ENCODE data around the gene LXN. TPM values are rescaled to one million over a fixed set of nuclear protein-coding genes. Genes with fewer than 3 reads are reported as not detected.

Gene LXN
- total RNA-seq, 1 donor from 2014 or later, result 70.6 TPM

DNA sequence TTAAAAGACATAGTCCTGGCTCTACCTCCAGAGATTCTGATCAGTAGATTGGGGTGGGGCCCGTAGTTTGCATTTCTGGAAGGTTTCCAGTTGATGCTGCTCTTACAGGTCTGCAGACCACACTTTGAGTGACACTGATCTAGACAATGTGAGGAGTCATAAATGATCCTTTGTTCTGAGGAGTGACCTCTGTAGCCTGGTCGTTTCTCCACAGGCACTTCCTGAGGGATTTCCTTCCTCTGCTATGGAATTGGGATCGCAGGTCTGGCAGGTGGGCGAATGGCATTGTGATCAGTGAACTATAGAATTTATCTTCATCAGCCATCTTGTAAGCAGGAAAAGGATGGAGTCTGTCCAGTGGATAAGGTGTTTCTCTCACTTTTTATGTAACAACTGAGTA, 22.7 kb downstream of the LXN start:
- Mint-ChIP-seq H3K4me3 (ENCODE audit: unreplicated experiment) (peak overlapping the region; percentile 70), H3K27me3 (ENCODE audit: unreplicated experiment) (peaks cover under 1% of the 10 kb centered on the region), H3K4me1 (ENCODE audit: unreplicated experiment) (peaks cover 53% of the 10 kb centered on the region), H3K36me3 (ENCODE audit: low read depth, unreplicated experiment) (peaks cover 14% of the 10 kb centered on the region), H3K9me3 (ENCODE audit: unreplicated experiment) (no peaks in the 10 kb centered on the region), H3K27ac (ENCODE audit: unreplicated experiment) (peak overlapping the region; percentile 99)
- TF ChIP-seq, protein P1, sequence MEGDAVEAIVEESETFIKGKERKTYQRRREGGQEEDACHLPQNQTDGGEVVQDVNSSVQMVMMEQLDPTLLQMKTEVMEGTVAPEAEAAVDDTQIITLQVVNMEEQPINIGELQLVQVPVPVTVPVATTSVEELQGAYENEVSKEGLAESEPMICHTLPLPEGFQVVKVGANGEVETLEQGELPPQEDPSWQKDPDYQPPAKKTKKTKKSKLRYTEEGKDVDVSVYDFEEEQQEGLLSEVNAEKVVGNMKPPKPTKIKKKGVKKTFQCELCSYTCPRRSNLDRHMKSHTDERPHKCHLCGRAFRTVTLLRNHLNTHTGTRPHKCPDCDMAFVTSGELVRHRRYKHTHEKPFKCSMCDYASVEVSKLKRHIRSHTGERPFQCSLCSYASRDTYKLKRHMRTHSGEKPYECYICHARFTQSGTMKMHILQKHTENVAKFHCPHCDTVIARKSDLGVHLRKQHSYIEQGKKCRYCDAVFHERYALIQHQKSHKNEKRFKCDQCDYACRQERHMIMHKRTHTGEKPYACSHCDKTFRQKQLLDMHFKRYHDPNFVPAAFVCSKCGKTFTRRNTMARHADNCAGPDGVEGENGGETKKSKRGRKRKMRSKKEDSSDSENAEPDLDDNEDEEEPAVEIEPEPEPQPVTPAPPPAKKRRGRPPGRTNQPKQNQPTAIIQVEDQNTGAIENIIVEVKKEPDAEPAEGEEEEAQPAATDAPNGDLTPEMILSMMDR (IDR thresholded peaks at IDR 0.05; ENCODE audit: unreplicated experiment), result no peak
- peak; percentile 53 for DNase-seq (ENCODE audit: low spot score)

DNA sequence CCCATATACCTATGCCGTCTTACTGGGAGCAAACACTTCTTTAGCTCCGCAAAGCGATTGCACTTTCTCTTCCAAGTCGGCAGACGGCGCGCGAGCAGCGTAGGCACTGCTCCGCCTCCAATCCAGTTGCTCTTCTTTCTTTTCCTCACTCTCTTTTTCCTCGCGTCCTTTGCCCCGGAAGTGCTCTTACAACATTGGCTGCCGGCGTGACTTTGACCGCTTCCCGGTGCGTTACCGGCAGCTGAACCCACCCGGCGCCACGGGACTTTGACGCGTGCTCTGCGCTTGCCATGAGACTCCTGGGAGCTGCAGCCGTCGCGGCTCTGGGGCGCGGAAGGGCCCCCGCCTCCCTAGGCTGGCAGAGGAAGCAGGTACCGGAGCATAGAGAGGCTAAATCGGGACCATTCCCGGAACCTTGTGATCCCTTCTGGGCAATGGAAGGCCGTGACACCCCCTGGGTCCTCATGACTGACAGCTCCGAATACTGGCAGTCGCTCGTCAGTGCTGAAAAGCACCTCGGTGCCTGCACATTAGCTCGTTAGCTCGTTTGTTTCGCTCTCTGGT, 28.0 kb downstream of the LXN start, which contains the start of gene GFM1:
Gene GFM1, plus strand, starts transcription at position 183 of the 564 bp plus-strand sequence. Its CDS starts 108 bp downstream, at position 291.
- TF ChIP-seq, protein P1 (IDR thresholded peaks at IDR 0.05; ENCODE audit: unreplicated experiment), result peak; percentile 26
- H3K4me1 Mint-ChIP-seq (ENCODE audit: unreplicated experiment), result peaks cover 25% of the 10 kb centered on the region
- H3K27ac Mint-ChIP-seq (ENCODE audit: unreplicated experiment), result peak within 1 kb of the TSS; percentile 90
- H3K27me3 Mint-ChIP-seq (ENCODE audit: unreplicated experiment), result peaks cover 3% of the 10 kb centered on the region
- no peaks in the 10 kb centered on the region for H3K9me3 Mint-ChIP-seq (ENCODE audit: unreplicated experiment)
- peak within 1 kb of the TSS; percentile 97 for H3K4me3 Mint-ChIP-seq (ENCODE audit: unreplicated experiment)
- DNase-seq (ENCODE audit: low spot score), result peak; percentile 83
- H3K36me3 Mint-ChIP-seq (ENCODE audit: low read depth, unreplicated experiment), result peaks cover 3% of the 10 kb centered on the region

DNA sequence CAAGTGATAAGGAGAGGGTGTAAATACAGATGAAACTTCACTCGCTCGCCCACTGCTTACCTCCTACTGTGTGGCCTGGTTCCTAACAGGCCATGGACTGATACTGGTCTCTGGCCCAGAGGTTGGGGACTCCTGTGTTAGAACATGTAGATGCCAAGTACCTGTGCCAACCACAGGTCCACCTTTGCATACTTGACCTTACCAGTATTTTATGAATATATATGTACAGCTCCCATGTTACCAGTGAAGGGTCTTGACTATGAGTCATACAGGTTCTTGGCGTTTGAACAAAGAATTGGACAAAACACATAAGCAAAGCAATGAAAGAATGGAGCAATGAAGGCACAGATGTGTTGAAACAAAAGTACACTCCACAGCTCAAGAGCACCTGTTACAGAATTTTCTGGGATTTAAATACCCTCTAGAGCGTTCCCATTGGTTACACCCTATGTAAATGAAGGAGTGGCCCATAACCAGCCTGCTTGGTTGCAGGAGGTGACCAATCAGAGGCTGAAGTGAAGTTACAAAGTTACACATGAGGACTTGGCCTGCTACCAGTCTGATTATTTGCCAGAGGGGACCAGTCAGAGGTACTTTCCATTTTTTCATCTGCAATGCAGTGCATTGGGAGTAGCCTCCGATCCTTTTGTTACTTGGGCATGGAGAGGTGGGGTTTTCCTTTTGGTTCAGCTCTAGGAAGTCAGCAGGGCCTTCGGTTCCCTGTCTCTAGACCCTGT, 29.8 kb downstream of the LXN start:
- DNase-seq (ENCODE audit: low spot score), result no peak
- Mint-ChIP-seq H3K4me3 (ENCODE audit: unreplicated experiment) (no peak overlapping the region), H3K36me3 (ENCODE audit: low read depth, unreplicated experiment) (peaks cover 3% of the 10 kb centered on the region), H3K27me3 (ENCODE audit: unreplicated experiment) (peaks cover 3% of the 10 kb centered on the region), H3K27ac (ENCODE audit: unreplicated experiment) (no peak overlapping the region), H3K9me3 (ENCODE audit: unreplicated experiment) (no peaks in the 10 kb centered on the region), H3K4me1 (ENCODE audit: unreplicated experiment) (peaks cover 13% of the 10 kb centered on the region)
- TF ChIP-seq, protein P1 (IDR thresholded peaks at IDR 0.05; ENCODE audit: unreplicated experiment), result no peak

DNA sequence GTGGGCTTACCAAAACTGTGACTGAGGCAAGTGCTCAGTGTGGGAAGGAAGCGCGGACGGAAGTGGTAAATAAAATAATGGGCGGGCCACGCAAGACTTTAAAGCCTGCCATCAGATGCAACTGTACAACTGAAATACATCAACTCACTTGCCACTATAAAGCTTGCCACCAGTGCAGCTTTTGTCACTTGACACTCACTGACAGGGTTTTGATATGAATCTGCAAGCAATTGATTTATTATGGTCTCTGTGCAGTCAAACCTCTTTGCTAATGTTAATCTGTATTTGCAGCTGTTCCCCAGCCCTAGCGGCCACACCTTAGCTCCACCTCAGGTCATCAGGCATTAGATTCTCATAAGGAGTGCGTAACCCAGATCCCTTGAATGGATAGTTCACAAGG, 30.4 kb downstream of the LXN start:
- H3K4me3 Mint-ChIP-seq (ENCODE audit: unreplicated experiment), result no peak overlapping the region
- H3K36me3 Mint-ChIP-seq (ENCODE audit: low read depth, unreplicated experiment), result peaks cover 3% of the 10 kb centered on the region
- H3K9me3 Mint-ChIP-seq (ENCODE audit: unreplicated experiment), result no peaks in the 10 kb centered on the region
- no peak overlapping the region for H3K27ac Mint-ChIP-seq (ENCODE audit: unreplicated experiment)
- H3K4me1 Mint-ChIP-seq (ENCODE audit: unreplicated experiment), result peaks cover 12% of the 10 kb centered on the region
- TF ChIP-seq, protein P1 (IDR thresholded peaks at IDR 0.05; ENCODE audit: unreplicated experiment), result no peak
- H3K27me3 Mint-ChIP-seq (ENCODE audit: unreplicated experiment), result peaks cover 3% of the 10 kb centered on the region
- no peak for DNase-seq (ENCODE audit: low spot score)

DNA sequence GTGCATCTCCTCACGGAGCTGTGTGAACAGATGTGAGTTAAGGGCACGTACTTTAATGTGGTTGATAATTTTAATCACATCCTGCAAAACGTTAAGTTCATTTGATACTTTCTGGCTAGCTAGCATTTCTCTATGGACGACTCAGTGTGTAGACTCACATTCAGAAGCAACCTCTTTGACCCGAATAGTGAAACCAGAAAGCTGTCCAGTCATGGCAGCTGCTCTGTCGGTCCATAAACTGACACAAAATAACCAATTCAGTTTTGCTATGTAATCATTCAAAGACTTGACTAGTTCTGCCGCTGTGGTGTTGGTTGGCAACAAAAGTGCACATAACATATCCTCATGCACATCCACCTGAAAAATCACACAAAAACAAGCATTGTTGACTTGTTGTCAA, 31.8 kb downstream of the LXN start:
- H3K27me3 Mint-ChIP-seq (ENCODE audit: unreplicated experiment), result peaks cover 3% of the 10 kb centered on the region
- peaks cover 3% of the 10 kb centered on the region for H3K4me1 Mint-ChIP-seq (ENCODE audit: unreplicated experiment)
- H3K9me3 Mint-ChIP-seq (ENCODE audit: unreplicated experiment), result no peaks in the 10 kb centered on the region
- no peak overlapping the region for H3K27ac Mint-ChIP-seq (ENCODE audit: unreplicated experiment)
- DNase-seq (ENCODE audit: low spot score), result no peak
- H3K36me3 Mint-ChIP-seq (ENCODE audit: low read depth, unreplicated experiment), result peaks cover 3% of the 10 kb centered on the region
- TF ChIP-seq, protein P1 (IDR thresholded peaks at IDR 0.05; ENCODE audit: unreplicated experiment), result no peak
- no peak overlapping the region for H3K4me3 Mint-ChIP-seq (ENCODE audit: unreplicated experiment)
